Spleen (tissue), 7 donors: Measurements from ENCODE around the gene COL12A1.

Source experiments
- POLR2A ChIP-seq, 3 donors: fragments of 450-650 bp; IDR thresholded peaks; one replicate each; pipeline ENCODE4 v1.5.1; 2017; ENCODE audit warnings: antibody characterized with exemption in 3 of 3, mild to moderate bottlenecking in 1 of 3
- TF ChIP-seq, protein P1 (sequence below), 11 experiments: fragments of 200-600 bp in 7 of 11; fragments of 450-650 bp in 4 of 11; sonication (generic) in 4 of 11; IDR thresholded peaks in 8 of 11; conservative IDR thresholded peaks in 3 of 11; 1 replicate in 7 of 11; 2 replicates in 4 of 11; pipeline versions ENCODE4 v1.4.0 to v1.8.0; 2016 to 2021; ENCODE audit warnings: antibody characterized with exemption in 11 of 11, inconsistent platforms in 4 of 11, mild to moderate bottlenecking in 1 of 11
- donor health status: DM: no; HTN: no; CAD: no; lungs with moderate emphysema.
- donor health status: DM: no; HTN: no; CAD: no.
- donor health status: DM: no; HTN: no; CAD: no.

DNA sequence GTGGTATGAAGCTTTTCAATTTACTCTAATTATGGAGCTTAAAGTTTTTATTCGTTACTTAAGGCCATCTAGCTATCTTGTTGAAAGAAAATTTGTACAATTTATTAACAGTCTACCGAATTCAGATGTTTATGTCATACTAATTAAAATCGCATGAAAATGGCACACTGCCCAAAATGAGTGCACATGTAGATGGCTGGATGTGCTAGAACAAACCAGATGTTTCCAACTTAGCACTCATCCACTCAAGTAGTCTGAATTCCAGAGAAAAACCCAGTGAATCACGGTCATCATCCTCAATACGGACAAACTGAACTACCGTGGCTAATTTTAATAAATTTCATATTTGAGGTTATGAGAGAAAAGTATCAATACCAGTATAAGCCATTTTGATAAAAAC is 70.4 kb downstream of the COL12A1 start:
- TF ChIP-seq, protein P1, sequence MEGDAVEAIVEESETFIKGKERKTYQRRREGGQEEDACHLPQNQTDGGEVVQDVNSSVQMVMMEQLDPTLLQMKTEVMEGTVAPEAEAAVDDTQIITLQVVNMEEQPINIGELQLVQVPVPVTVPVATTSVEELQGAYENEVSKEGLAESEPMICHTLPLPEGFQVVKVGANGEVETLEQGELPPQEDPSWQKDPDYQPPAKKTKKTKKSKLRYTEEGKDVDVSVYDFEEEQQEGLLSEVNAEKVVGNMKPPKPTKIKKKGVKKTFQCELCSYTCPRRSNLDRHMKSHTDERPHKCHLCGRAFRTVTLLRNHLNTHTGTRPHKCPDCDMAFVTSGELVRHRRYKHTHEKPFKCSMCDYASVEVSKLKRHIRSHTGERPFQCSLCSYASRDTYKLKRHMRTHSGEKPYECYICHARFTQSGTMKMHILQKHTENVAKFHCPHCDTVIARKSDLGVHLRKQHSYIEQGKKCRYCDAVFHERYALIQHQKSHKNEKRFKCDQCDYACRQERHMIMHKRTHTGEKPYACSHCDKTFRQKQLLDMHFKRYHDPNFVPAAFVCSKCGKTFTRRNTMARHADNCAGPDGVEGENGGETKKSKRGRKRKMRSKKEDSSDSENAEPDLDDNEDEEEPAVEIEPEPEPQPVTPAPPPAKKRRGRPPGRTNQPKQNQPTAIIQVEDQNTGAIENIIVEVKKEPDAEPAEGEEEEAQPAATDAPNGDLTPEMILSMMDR (IDR thresholded peaks at IDR 0.05 in 8 of 11, conservative IDR thresholded peaks at IDR 0.05 in 3 of 11), result no peak
- no peak for TF ChIP-seq POLR2A (IDR thresholded peaks at IDR 0.05)
